Mucosa of descending colon (tissue), 3 donors: Measurements from ENCODE around the gene AOC3. TPM values are rescaled to one million over a fixed set of nuclear protein-coding genes. Genes with fewer than 3 reads are reported as not detected.
A peak's percentile ranks its signal among the peaks of the same experiment; 100 is the strongest.

Experiments used
- ATAC-seq: fragments of 200-7000 bp; cut with Tn5 transposase; one replicate; pipeline ENCODE4 v1.9.1; 2020; ENCODE audit warnings: mild to moderate bottlenecking, moderate library complexity
- DNase-seq, 3 donors: peaks; one replicate each; pipeline ENCODE4 v3.0.0-alpha.2; 2020
- H3K36me3 ChIP-seq: fragments of 200-600 bp; one replicate; pipeline ENCODE4 v1.8.0; 2021; ENCODE audit warnings: low read depth, mild to moderate bottlenecking
- H3K4me1 ChIP-seq: fragments of 200-600 bp; one replicate; pipeline ENCODE4 v1.8.0; 2021; ENCODE audit warnings: low read depth, mild to moderate bottlenecking
- H3K4me3 ChIP-seq: fragments of 200-600 bp; one replicate; pipeline ENCODE4 v1.8.0; 2021; ENCODE audit warnings: mild to moderate bottlenecking
- H3K9me3 ChIP-seq: fragments of 200-600 bp; one replicate; pipeline ENCODE4 v1.8.0; 2021; ENCODE audit warnings: mild to moderate bottlenecking
- intact Hi-C, 2 donors: fragments of 100-400 bp; cut with DNase I in 1 of 2; cut with micrococcal nuclease in 1 of 2; formaldehyde crosslinking; loops; one replicate each; pipeline versions ENCODE4 v1.11.0 to v1.11.1; 2022; cut with DNase I, micrococcal nuclease
- long read RNA-seq, 2 donors: library from polyadenylated mRNA; unstranded; transcript quantifications; one replicate each; pipeline ENCODE4 v2.0.0, GENCODE V29; 2019 to 2021
- total RNA-seq, 3 donors: library from RNA; stranded (reverse); fragmentation: NEBNext Ultra II Directional in 2 of 3; extraction: Animal tissue kit (Norgen Biotek cat#: 25700) in 2 of 3; gene quantifications; one replicate each; pipeline versions ENCODE4 v1.2.1 to v1.2.4, GENCODE V29; 2021 to 2023
- TF ChIP-seq, protein P1 (sequence below): fragments of 200-600 bp; IDR thresholded peaks from one replicate; pipeline ENCODE4 v1.8.0; 2022; ENCODE audit warnings: antibody characterized with exemption, mild to moderate bottlenecking
- donor health status: DM: no; HTN: no; CAD: no; lungs with moderate emphysema.
- donor health status: DM: no; HTN: no; CAD: no.
- donor health status: DM: no; HTN: yes; CAD: no.

AOC3 gene, protein sequence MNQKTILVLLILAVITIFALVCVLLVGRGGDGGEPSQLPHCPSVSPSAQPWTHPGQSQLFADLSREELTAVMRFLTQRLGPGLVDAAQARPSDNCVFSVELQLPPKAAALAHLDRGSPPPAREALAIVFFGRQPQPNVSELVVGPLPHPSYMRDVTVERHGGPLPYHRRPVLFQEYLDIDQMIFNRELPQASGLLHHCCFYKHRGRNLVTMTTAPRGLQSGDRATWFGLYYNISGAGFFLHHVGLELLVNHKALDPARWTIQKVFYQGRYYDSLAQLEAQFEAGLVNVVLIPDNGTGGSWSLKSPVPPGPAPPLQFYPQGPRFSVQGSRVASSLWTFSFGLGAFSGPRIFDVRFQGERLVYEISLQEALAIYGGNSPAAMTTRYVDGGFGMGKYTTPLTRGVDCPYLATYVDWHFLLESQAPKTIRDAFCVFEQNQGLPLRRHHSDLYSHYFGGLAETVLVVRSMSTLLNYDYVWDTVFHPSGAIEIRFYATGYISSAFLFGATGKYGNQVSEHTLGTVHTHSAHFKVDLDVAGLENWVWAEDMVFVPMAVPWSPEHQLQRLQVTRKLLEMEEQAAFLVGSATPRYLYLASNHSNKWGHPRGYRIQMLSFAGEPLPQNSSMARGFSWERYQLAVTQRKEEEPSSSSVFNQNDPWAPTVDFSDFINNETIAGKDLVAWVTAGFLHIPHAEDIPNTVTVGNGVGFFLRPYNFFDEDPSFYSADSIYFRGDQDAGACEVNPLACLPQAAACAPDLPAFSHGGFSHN
- total RNA-seq: 100 to 1,000 TPM in 1 of 3 donors, 10 to 100 TPM in 2; 10.6 to 175 (median 25.4) TPM
- long read RNA-seq, donor 1, full-length matches to known transcripts: 188 of 309 reads
- long read RNA-seq, donor 1, partial matches to known transcripts: 16 of 309 reads
- long read RNA-seq, donor 1, other reads (novel, unspliced or antisense): 105 of 309 reads
- long read RNA-seq, donor 2, full-length matches to known transcripts: 3 of 9 reads
- long read RNA-seq, donor 2, partial matches to known transcripts: 0 of 9 reads
- long read RNA-seq, donor 2, other reads (novel, unspliced or antisense): 6 of 9 reads

GRCh38 chr17:42850954-42851353 is at the start of gene AOC3:
Gene AOC3 (plus strand): TSS chr17:42851199. CDS start chr17:42851344, 145 bp downstream.
- ATAC-seq: peak; percentile 15
- TF ChIP-seq, protein P1, sequence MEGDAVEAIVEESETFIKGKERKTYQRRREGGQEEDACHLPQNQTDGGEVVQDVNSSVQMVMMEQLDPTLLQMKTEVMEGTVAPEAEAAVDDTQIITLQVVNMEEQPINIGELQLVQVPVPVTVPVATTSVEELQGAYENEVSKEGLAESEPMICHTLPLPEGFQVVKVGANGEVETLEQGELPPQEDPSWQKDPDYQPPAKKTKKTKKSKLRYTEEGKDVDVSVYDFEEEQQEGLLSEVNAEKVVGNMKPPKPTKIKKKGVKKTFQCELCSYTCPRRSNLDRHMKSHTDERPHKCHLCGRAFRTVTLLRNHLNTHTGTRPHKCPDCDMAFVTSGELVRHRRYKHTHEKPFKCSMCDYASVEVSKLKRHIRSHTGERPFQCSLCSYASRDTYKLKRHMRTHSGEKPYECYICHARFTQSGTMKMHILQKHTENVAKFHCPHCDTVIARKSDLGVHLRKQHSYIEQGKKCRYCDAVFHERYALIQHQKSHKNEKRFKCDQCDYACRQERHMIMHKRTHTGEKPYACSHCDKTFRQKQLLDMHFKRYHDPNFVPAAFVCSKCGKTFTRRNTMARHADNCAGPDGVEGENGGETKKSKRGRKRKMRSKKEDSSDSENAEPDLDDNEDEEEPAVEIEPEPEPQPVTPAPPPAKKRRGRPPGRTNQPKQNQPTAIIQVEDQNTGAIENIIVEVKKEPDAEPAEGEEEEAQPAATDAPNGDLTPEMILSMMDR: no peak

DNA sequence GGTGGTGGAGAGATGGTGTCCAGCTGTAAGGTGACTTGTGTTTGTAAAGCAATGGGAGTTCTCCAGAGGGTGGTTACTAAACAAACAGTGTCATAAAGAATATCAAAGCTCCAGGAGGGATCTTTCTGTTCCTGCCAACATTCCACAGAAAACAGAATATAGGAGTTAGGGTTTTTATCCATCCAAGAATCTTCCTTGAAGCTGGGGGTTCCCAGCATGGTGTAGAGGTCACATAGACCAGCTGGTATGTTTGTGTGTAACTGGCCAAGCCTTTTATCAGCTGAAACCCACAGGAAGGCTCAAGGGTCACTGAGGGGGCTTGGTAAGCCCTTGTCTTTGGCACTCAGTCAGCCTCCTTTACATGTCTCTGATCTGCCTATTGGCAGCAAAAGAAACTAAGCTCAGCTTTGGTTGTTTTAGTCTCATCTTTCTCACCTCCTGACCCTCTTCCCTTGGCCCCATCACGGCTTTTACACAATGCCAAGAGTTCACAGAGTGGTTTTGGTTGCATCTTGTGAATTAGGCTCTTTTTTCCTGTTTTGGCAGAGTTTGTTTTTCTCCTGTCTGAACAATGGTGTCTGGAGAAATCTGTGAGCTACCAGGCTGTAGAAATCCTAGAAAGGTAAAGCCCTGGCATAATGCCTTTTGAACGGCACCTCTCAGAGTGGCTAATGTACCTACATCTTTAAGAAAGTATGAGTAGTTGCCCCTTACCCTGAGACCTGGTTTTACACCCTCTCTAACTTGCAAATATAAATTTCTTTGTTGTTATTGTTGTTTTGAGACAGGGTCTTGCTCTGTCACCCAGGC is 47.7 kb upstream of the AOC3 start:
- no peak overlapping the region for H3K4me3 ChIP-seq
- no peaks in the 10 kb centered on the region for H3K9me3 ChIP-seq
- H3K4me1 ChIP-seq: peaks cover 17% of the 10 kb centered on the region
- DNase-seq (no peak), ATAC-seq (peak; percentile 30)
- intact Hi-C loops: no loop called here
- no peaks in the 10 kb centered on the region for H3K36me3 ChIP-seq
- TF ChIP-seq, protein P1: no peak

More at GRCh38 chr17:42850954-42851353, at the start of gene AOC3:
- intact Hi-C loops: no loop called here
- DNase-seq: peak in 2 of 3 donors; percentile 35 to 53
- H3K36me3 ChIP-seq: no peaks in the 10 kb centered on the region
- no peak within 1 kb of the TSS for H3K4me3 ChIP-seq
- H3K9me3 ChIP-seq: no peaks in the 10 kb centered on the region
- H3K4me1 ChIP-seq: no peaks in the 10 kb centered on the region

DNA sequence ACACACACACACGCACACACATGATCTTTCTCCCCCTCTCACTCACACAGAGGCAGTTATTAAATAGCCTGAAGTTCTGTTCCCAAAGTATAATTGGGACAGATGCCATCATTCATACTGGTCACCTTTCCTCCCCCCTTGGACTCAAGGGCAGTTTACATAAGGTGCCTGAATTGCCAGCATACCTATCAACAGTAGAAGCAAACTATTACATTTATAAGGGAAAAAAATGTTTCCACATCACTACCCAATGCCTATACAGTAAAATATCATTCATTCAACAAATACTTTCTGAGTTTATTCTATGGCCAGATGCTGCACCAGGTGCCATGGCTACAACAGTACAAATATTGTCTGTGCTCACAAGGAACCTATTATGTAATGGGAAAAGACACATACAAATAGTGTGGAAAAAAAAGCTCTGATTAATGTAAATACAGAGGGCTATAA is 46.1 kb upstream of the AOC3 start:
- intact Hi-C loops: no loop called here
- DNase-seq: no peak
- peaks cover 17% of the 10 kb centered on the region for H3K4me1 ChIP-seq

DNA sequence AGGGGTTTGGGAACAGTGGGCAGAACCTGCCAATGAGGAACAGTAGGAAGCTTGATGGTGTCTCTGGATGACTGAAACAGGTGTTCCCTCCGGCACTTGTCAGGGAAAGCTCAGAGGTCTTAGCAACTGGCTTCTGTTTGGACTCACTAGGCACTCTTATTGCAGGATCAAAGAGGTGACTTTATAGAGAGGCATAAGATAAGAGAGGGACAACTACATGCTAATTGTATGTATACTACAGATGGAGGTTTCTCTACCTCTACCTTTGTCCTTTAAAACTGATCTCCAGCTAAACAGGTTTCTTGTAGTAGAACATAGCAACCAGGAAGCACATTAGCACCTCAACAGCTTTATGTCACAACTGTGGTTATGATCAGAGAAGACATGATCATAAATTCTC is 44.8 kb upstream of the AOC3 start:
- TF ChIP-seq, protein P1: no peak
- peaks cover 17% of the 10 kb centered on the region for H3K4me1 ChIP-seq
- no peaks in the 10 kb centered on the region for H3K9me3 ChIP-seq
- intact Hi-C loops: no loop called here
- ATAC-seq (peak; percentile 78), DNase-seq (no peak)
- H3K36me3 ChIP-seq: no peaks in the 10 kb centered on the region
- no peak overlapping the region for H3K4me3 ChIP-seq

More for the DNA sequence above, 46.1 kb upstream of the AOC3 start:
- peak; percentile 62 for ATAC-seq
- Histone ChIP-seq H3K9me3 (no peaks in the 10 kb centered on the region), H3K4me3 (no peak overlapping the region), H3K36me3 (no peaks in the 10 kb centered on the region)
- TF ChIP-seq, protein P1: no peak

DNA sequence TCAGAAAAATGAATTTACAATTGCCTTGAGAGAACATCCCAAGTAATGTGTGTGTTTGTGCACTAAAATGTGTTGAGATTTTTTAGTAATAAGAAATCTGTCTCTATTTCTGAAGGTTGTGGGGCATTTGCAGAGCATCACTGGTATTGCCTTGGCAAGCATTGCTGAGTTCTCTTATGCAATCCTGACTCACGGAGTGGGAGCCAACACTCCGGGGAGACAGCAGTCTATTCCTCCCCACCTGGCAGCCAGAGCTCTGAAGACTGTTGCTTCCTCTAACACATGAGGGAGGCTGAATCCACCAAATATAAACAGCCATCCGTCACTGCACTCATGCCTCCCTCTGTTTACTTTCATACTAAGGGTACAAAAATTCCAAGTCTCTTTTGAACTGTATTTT is 41.7 kb upstream of the AOC3 start:
- intact Hi-C loops: no loop called here
- ATAC-seq (no peak), DNase-seq (no peak)
- Histone ChIP-seq H3K9me3 (no peaks in the 10 kb centered on the region), H3K4me3 (no peak overlapping the region), H3K36me3 (no peaks in the 10 kb centered on the region), H3K4me1 (peaks cover 7% of the 10 kb centered on the region)
- TF ChIP-seq, protein P1: no peak
